Fibroblast of skin of right quadriceps (primary cell): ENCODE data around the gene CACNG6.

Source experiments
- DNase-seq: peaks from one replicate; pipeline ENCODE4 v3.0.0-alpha.2; 2013

The CACNG6 gene

GRCh38 chr19:53969366-53969765 lies 22.1 kb upstream of the CACNG6 start:
- no peak for DNase-seq

- no peak for DNase-seq
Observed at GRCh38 chr19:53971673-53972072, 19.8 kb upstream of the CACNG6 start.

DNA sequence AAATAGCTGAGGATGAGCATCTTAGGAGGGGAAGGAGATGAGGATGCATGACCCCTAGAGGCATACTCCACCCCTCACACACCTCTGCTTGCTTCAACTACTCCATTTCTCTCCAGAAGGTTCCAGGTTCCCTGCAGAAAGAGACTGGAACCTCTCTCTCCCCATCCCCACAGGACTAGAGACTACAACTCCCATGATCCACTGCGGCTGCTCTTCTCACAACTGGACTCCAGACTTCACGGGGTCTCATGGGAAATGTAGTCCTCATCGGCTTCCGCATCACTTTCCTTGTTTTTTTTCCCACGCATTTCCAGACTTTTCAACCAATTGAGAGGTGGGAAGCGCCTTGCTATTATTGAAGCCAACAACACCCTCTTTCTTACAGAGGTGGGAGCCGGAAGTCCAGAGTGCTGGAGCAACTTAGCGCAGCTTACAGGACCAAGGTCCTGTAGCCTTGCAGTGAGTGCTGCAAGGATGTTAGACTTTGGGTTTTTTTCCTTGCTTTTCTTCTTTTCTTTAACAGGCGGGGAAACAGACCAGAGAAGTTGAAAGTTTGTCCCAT lies 13.9 kb upstream of the CACNG6 start:
- peak; percentile 77 for DNase-seq

DNA sequence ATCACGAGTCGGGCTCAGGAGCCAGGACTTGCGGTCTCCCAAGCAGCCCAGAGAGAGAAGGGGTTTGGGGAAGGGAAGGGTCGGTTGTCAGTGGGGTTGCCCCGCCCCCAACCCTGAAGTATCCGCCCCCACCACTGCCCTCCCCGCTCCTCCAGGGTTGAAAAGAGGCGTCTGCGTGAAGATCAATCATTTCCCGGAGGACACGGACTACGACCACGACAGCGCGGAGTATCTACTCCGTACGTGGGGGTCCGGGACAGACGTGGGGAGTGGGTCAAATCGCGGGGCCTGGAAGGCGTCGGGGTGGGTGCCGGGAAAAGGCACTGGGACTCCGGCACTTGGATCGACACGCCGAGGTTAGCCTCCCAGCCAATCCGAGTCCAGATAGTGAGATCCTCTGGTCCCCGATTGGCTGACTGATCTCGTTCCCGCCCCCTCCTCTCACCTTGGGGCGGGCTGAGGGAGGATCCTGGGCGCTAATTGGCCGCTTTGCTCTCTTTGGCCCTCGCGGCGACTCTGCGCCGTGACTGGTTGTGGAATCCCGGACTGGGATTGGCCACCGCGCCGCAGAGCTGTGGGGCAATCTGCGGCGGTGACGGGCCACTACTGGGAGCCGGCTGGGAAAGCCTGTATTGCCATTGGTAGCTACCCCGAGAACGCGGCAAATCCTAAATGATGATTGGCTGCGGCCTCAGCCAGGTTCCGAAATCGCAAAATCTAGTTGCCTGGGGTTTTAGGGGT lies 13.3 kb upstream of the CACNG6 start:
- DNase-seq = peak; percentile 84

DNA sequence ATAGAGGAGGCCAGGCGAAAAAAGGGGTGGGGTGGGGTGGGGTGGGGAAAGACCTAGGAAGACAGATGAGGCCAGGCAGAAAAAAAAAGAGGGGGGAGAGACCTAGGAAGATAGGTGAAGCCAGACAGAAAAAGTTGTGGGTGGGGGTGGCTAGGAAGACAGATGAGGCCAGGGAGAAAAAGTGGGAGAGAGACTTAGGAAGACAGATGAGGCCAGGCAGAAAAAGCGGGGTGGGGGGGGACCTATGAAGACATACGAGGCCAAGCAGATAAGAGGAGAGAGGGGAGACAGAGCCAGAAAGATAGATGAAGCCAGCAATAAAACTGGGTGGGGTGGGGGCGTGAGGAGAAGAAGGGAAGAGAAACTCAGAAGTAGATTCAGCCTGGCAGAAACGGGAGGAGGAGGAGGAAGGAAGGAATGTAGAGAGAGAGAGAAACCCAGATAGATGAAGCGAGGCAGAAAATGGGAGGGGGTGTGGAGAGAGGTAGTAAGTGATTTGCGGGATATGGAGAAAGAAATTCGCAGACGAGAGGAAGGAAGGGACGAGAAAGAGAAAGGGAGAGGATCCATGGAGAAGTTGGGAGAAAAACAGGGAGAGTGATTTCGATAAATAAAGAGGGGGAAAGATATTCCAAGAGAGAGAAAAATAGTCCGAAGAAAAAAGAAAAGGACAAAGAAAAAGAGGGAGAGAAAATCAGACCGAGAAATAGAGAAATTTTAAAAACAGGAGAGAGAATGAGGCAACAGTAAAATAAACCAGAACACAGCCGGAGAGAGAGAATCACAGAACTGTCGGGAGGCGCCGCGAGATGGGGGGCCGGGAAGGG lies 12.2 kb upstream of the CACNG6 start:
- DNase-seq = no peak

DNA sequence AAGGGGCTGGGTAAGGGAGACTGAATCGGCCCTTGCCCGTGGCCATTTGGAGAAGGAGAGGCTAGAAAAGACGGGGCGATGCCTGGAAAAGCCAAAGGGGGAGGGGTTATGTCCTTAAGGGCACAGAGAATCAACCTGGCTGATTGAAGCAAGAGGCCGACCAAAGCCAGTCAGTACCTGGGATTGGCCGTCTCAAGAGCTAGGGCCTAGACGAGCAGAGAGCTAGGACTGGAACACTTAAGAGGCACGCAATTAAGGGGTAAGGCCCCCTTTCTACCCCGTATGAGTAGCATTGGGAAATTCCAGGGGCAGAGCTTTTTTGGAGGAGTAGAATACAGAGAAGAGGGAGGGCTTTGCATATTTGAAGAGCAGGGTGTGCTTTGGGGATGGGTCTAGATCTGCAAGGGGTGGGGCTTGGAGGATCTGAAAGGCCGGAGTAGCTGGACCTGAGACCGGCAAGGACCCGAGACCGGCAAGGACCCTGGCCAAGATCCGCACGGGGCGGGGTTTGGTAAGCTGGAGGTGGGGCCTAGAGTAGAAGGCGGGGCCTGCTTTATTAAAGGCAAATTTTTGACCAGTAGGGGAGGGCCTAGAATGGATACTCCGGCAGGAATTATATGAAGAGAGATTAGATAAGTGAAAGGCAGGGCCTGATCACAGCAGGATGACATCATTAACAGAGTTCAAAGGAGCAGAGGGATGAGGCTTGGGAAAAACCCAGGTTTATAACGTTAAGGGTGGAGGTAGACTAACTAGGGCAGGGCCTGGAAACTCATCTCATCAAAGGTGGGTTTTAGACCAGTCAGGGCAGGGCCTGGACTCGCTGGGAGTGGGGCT lies 10.7 kb upstream of the CACNG6 start:
- DNase-seq = peak; percentile 7

- DNase-seq = no peak
Observed at GRCh38 chr19:53981376-53981951, 10.0 kb upstream of the CACNG6 start.

DNA sequence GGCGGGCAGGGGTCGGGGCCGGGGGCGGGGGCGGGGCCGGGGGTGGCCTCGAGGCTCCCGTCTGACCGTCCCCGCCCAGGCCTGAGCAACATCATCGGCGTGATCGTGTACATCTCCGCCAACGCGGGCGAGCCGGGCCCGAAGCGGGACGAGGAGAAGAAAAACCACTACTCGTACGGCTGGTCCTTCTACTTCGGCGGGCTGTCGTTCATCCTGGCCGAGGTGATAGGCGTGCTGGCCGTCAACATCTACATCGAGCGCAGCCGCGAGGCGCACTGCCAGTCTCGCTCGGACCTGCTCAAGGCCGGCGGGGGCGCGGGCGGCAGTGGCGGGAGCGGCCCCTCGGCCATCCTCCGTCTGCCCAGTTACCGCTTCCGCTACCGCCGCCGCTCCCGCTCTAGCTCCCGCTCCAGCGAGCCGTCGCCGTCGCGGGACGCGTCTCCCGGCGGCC lies 9.4 kb upstream of the CACNG6 start:
- no peak for DNase-seq

DNA sequence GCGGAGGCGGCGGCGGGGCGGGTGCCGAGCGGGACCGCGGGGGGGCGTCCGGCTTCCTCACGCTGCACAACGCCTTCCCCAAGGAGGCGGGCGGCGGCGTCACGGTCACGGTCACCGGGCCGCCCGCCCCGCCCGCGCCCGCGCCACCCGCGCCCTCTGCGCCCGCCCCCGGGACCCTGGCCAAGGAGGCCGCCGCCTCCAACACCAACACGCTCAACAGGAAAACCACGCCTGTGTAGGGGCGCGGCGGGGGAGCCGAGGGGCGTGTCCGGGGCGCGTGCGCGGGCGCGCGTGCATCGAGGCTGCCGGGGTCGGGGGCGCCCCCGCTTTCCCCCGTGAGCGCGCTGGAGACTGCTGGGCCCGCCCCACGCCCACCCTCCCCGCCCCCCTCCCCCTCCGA lies 8.8 kb upstream of the CACNG6 start:
- DNase-seq = no peak

GRCh38 chr19:53983457-53984289 lies 7.8 kb upstream of the CACNG6 start:
- DNase-seq = no peak

DNA sequence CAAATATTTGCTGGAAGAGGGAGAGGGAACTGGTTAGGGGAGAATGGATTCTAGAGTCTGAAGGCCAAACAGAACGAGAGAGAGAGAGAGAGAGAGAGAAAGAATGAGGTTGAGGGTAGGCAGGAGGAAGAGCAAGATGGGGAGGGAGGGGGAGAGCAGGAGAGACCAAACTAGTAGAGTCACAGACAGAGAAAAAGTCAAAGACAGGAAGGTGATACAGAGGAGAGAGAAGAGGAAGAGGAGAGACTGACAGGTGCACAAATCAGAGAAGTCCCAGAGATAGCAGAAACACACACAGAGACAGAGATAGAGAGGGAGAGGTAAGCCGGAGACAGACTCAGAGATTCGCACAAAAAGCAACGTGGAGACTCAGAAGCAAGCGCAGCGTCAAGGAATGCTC lies 5.6 kb upstream of the CACNG6 start:
- no peak for DNase-seq

DNA sequence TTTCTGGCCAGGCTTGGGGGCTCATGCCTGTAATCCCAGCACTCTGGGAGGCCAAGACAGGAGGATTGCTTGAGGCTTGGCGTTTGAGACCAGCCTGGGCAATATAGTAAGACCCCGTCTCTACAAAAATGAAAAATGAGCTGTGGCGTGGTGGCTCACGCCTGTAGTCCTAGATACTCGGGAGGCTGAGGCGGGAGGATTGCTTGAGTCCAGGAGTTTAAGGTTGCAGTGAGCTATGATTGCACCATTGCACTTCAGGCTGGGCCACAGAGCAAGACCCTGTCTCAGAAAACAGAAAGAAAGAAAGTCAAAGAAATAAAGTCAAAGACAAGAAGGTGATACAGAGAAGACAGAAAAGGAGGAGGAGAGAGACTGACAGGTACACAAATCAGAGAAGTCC lies 2.5 kb upstream of the CACNG6 start:
- DNase-seq = no peak

- DNase-seq = no peak
Observed at GRCh38 chr19:53989600-53990533, 1.6 kb upstream of the CACNG6 start.

- no peak for DNase-seq
Observed at GRCh38 chr19:53992211-53992610, 774 bp downstream of the CACNG6 start.

DNA sequence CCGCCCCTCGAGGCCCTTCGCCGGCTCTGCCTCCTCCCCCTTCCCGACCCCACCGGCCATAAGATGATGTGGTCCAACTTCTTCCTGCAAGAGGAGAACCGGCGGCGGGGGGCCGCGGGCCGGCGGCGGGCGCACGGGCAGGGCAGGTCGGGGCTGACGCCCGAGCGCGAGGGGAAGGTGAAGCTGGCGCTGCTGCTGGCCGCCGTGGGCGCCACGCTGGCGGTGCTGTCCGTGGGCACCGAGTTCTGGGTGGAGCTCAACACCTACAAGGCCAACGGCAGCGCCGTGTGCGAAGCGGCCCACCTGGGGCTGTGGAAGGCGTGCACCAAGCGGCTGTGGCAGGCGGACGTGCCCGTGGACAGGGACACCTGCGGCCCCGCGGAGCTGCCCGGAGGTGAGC lies 1.4 kb downstream of the CACNG6 start:
- no peak for DNase-seq

DNA sequence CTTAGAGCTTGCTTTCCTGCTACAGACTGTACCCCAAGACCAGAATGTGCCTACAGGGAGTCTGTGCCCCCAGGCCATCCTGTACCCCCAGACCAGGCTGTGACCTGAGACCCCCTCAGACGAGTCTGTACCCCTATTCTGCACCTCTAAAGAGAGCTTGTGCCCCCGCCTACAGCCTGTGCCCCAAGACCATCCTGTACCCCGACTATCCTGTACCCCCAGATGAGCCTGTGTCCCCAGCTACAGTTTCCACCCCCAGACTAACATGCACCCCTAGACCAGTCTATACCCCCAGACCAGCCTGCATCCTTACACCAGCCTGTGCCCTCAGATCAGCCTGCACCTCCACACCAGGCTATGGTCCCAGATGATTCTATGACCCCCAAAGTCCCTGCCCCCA lies 2.0 kb downstream of the CACNG6 start:
- DNase-seq = no peak

DNA sequence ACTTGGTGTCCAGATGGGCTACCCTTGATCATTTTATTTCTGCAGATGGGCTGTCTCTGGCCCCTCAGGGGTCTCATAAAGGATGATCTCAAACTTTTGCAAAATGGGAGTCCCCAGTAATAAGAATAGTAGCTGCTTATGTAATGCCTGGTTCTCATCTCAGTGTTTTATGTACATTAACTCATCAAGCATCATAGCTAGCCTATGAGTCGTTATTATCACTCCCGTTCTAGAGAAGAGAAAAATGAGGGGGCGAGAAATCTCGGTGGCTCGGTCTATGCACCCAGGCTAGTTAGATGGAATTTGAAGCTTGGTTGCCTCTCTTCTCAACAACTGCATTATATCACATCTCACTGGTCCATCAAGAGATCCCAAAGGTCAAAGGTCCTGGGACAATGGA lies 3.4 kb downstream of the CACNG6 start:
- peak; percentile 13 for DNase-seq

DNA sequence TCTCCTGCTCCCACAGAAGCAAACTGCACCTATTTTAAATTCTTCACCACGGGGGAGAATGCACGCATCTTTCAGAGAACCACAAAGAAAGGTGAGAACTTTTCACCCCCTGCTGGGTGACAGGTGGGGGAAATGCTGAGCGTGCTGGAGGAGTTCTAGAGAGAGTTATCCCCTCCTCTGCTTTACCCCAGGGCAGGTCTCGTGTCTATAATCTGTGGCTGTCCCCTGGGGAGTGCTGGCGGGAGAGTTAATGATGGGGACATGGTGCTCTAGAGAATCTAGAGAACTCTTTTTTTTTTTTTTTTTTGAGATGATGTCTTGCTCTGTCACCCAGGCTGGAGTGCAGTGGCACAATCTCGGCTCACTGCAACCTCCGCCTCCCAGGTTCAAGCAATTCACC lies 6.8 kb downstream of the CACNG6 start:
- DNase-seq = no peak

- DNase-seq = no peak
Observed at GRCh38 chr19:53999694-54000093, 8.3 kb downstream of the CACNG6 start.

DNA sequence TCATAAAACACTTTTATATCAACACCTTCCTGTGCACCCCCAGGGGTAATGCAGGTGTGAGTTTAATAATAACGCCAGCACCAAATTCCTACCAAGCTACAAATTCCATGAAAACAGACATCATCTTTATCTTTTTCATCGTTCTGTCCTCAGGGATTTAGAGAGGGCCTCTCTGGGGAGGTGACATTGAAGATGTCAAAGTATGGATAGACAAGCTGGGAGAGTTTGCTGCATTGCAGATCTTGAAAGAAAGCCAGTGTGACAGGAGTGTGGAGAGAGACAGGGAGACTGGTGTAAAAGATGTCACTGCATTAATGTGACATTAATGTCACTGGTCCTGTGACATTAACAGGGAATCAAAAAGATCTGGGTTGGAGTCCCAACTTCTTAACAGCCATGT lies 10.1 kb downstream of the CACNG6 start:
- no peak for DNase-seq
